Activated B cell treated with CpG ODN at 0.5 μM for 24 hours (primary cell): ENCODE measurements around the gene AGO1. TPM values are rescaled to one million over a fixed set of nuclear protein-coding genes. Genes with fewer than 3 reads are reported as not detected.
A peak's percentile ranks its signal among the peaks of the same experiment; 100 is the strongest.

Experiments
- ATAC-seq: fragments of 200-7000 bp; cut with Tn5 transposase; one replicate; pipeline ENCODE4 v1.10.0; 2021; ENCODE audit warnings: low read depth, mild to moderate bottlenecking, moderate library complexity
- CTCF ChIA-PET: fragments of 350-600 bp; sonication (Branson Sonifier 250); formaldehyde crosslinking; loops from one replicate; lab custom pipeline; 2021; ENCODE audit warnings: antibody characterized with exemption; lab: Charles Lee
- POLR2A ChIA-PET: fragments of 350-600 bp; sonication (Branson Sonifier 250); formaldehyde crosslinking; loops from one replicate; lab custom pipeline; 2021; ENCODE audit warnings: antibody characterized with exemption; lab: Charles Lee
- DNase-seq: peaks from one replicate; pipeline ENCODE4 v3.0.0; 2022
- H3K27ac Mint-ChIP-seq: one replicate; pipeline ENCODE4 v1.8.0; 2020; ENCODE audit warnings: mixed read lengths
- H3K27me3 Mint-ChIP-seq: one replicate; pipeline ENCODE4 v1.8.0; 2021; ENCODE audit warnings: mixed read lengths
- H3K36me3 Mint-ChIP-seq: one replicate; pipeline ENCODE4 v1.8.0; 2021; ENCODE audit warnings: low read depth, mixed read lengths
- H3K4me1 Mint-ChIP-seq: one replicate; pipeline ENCODE4 v1.8.0; 2021; ENCODE audit warnings: mixed read lengths
- H3K4me3 Mint-ChIP-seq: one replicate; pipeline ENCODE4 v1.8.0; 2020; ENCODE audit warnings: mild to moderate bottlenecking, mixed read lengths
- H3K9me3 Mint-ChIP-seq: one replicate; pipeline ENCODE4 v1.8.0; 2020; ENCODE audit warnings: mixed read lengths
- CTCF ChIP-seq: fragments of 200-600 bp; IDR thresholded peaks from one replicate; pipeline ENCODE4 v1.8.0; 2022; ENCODE audit warnings: antibody characterized with exemption, mild to moderate bottlenecking
- intact Hi-C: fragments of 100-400 bp; cut with micrococcal nuclease; formaldehyde crosslinking; loops from one replicate; pipeline ENCODE4 v1.15.1; 2024
- total RNA-seq: library from RNA; stranded (reverse); gene quantifications from 2 replicates; pipeline ENCODE4 v1.2.3, GENCODE V29; 2022

The AGO1 gene
- total RNA-seq, 1 donor from 2014 or later: 34.3 TPM

GRCh38 chr1:35881850-35882273 is 1.1 kb upstream of the AGO1 start:
- POLR2A ChIA-PET: interaction anchor here (1.3 kb wide), 1 partner anchor 49 kb away, joined by 3 read pairs; the partner anchor contains the start of gene AGO3
- peaks cover 4% of the 10 kb centered on the region for H3K36me3 Mint-ChIP-seq
- no peak for ATAC-seq
- intact Hi-C loops: loop anchor here (5.0 to 10.0 kb wide), 2 partner anchors 75 to 423 kb away; partner anchors contain the start of genes AGO4 and SH3D21
- peaks cover 36% of the 10 kb centered on the region for H3K4me1 Mint-ChIP-seq
- DNase-seq: no peak
- CTCF ChIA-PET: interaction anchor here (1.0 to 1.3 kb wide), 5 partner anchors 10 to 205 kb away, joined by 3 to 5 read pairs (median 4); partner anchors contain the start of gene AGO3
- H3K4me3 Mint-ChIP-seq: peak overlapping the region; percentile 33
- H3K27ac Mint-ChIP-seq: no peak overlapping the region
- no peak for TF ChIP-seq CTCF
- H3K9me3 Mint-ChIP-seq: no peaks in the 10 kb centered on the region
- peaks cover 4% of the 10 kb centered on the region for H3K27me3 Mint-ChIP-seq

- Mint-ChIP-seq H3K27me3 (peaks cover 4% of the 10 kb centered on the region), H3K4me1 (peaks cover 43% of the 10 kb centered on the region), H3K36me3 (peaks cover 4% of the 10 kb centered on the region), H3K9me3 (no peaks in the 10 kb centered on the region), H3K27ac (peak overlapping the region; percentile 47), H3K4me3 (peak overlapping the region; percentile 33)
- ChIA-PET POLR2A (interaction anchor here (0.8 to 2.0 kb wide), 5 partner anchors 10 to 49 kb away, joined by 3 to 25 read pairs (median 6); partner anchors contain the start of gene AGO3), CTCF (interaction anchor here (0.8 to 1.3 kb wide), 3 partner anchors 9 to 49 kb away, joined by 4 to 5 read pairs (median 5); partner anchors contain the start of gene AGO3)
- no peak for TF ChIP-seq CTCF
- no peak for ATAC-seq
- intact Hi-C loops: loop anchor here (5.0 to 10.0 kb wide), 2 partner anchors 75 to 422 kb away; partner anchors contain the start of genes AGO4 and SH3D21
- DNase-seq: no peak
Observed at GRCh38 chr1:35882586-35882944, 444 bp upstream of the AGO1 start.

- POLR2A ChIA-PET: interaction anchor here (0.6 to 2.0 kb wide), 6 partner anchors 9 to 656 kb away, joined by 3 to 25 read pairs (median 6); partner anchors contain the start of gene AGO3
- Mint-ChIP-seq H3K9me3 (no peaks in the 10 kb centered on the region), H3K4me1 (peaks cover 53% of the 10 kb centered on the region), H3K36me3 (peaks cover 8% of the 10 kb centered on the region), H3K27me3 (peaks cover 4% of the 10 kb centered on the region), H3K4me3 (peak overlapping the region; percentile 95), H3K27ac (peak overlapping the region; percentile 80)
- DNase-seq (peak; percentile 45), ATAC-seq (peak; percentile 6)
- CTCF ChIA-PET: interaction anchor here (0.6 to 1.4 kb wide), 7 partner anchors 8 to 108 kb away, joined by 3 to 7 read pairs (median 5); no protein-coding TSS in a partner anchor
- intact Hi-C loops: loop anchor here (1.0 to 10.0 kb wide), 6 partner anchors 11 to 421 kb away; partner anchors contain the start of genes ADPRS, AGO3, AGO4 and CLSPN
- no peak for TF ChIP-seq CTCF
Observed at GRCh38 chr1:35883635-35884101, 659 bp downstream of the AGO1 start.

- ChIA-PET CTCF (no interaction called here), POLR2A (no interaction called here)
- H3K27me3 Mint-ChIP-seq: peaks cover 1% of the 10 kb centered on the region
- H3K4me3 Mint-ChIP-seq: peak overlapping the region; percentile 59
- TF ChIP-seq CTCF: no peak
- DNase-seq: no peak
- H3K36me3 Mint-ChIP-seq: peaks cover 17% of the 10 kb centered on the region
- ATAC-seq: no peak
- H3K9me3 Mint-ChIP-seq: no peaks in the 10 kb centered on the region
- peak overlapping the region; percentile 59 for H3K27ac Mint-ChIP-seq
- H3K4me1 Mint-ChIP-seq: peaks cover 56% of the 10 kb centered on the region
- intact Hi-C loops: loop anchor here (5.0 to 10.0 kb wide), 2 partner anchors 78 to 420 kb away; partner anchors contain the start of genes AGO4 and SH3D21
Observed at GRCh38 chr1:35884934-35885333, 1.9 kb downstream of the AGO1 start.

GRCh38 chr1:35885961-35886558 is 3.1 kb downstream of the AGO1 start:
- CTCF ChIA-PET: no interaction called here
- ATAC-seq: no peak
- Mint-ChIP-seq H3K27me3 (no peaks in the 10 kb centered on the region), H3K36me3 (peaks cover 25% of the 10 kb centered on the region), H3K4me3 (peak overlapping the region; percentile 8), H3K4me1 (peaks cover 56% of the 10 kb centered on the region), H3K9me3 (no peaks in the 10 kb centered on the region), H3K27ac (peak overlapping the region; percentile 67)
- POLR2A ChIA-PET: interaction anchor here (1.6 to 2.0 kb wide), 2 partner anchors 45 to 338 kb away, joined by 3 to 13 read pairs; partner anchors contain the start of genes AGO3 and THRAP3
- no peak for DNase-seq
- intact Hi-C loops: loop anchor here (10.0 kb wide), 1 partner anchor 419 kb away; the partner anchor contains the start of gene SH3D21
- TF ChIP-seq CTCF: no peak
